GM08714 (cell line): ENCODE measurements around the gene KSR2.

Experiments
- H3K4me3 ChIP-seq: fragments of 200-500 bp; sonication (Bioruptor generic); 2 replicates; pipeline ENCODE4 v1.5.1; 2014; ENCODE audit warnings: mild to moderate bottlenecking, low read length, inconsistent platforms
- ZNF274 ChIP-seq: IDR thresholded peaks from 2 replicates; pipeline ENCODE4 v1.6.1; 2012; ENCODE audit warnings: mild to moderate bottlenecking, low read depth, low read length

KSR2 gene

DNA sequence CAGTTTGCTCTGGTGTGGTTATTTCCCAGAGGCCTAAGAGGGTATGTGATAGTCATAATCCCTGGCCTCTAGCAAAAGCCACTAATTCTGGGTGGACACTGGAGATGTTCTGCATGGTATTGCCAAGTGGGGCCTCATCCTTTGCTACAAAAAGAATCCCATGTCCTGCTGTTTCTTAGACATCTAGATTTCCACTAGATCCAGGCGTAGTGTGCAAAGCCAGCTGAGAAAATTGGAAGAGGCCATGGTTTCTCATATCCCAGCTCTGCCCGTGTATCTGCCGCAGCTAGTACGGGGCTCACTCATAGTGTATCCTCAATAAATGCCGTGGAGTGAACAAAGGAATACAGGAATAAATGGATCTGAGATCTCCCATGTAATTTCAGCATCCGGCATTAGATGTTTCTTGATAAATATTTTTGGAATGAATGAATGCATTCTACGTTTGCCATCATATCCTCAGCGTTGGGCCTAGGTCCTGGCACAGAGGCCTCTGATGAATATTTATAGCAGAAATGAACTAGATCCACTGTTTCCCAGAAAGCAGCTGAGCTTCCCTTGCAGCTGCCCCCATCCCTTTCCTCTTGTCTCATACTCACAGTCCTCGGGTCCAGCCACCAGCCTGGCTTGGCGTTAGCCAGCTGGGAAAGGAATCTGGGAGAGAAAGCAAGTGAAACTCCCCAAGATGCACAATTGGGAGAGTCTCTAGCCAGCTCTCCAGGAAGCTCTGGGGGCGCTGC, 531.1 kb downstream of the KSR2 start:
- no peak for TF ChIP-seq ZNF274
- H3K4me3 ChIP-seq, result no peak overlapping the region

- no peak for TF ChIP-seq ZNF274
- no peak overlapping the region for H3K4me3 ChIP-seq
These were observed 534.9 kb downstream of the KSR2 start for GRCh38 chr12:117433878-117434277.

GRCh38 chr12:117430246-117430645, 538.5 kb downstream of the KSR2 start:
- H3K4me3 ChIP-seq, result no peak overlapping the region
- TF ChIP-seq ZNF274, result no peak

GRCh38 chr12:117427211-117427610, 541.6 kb downstream of the KSR2 start:
- no peak overlapping the region for H3K4me3 ChIP-seq
- TF ChIP-seq ZNF274, result no peak

DNA sequence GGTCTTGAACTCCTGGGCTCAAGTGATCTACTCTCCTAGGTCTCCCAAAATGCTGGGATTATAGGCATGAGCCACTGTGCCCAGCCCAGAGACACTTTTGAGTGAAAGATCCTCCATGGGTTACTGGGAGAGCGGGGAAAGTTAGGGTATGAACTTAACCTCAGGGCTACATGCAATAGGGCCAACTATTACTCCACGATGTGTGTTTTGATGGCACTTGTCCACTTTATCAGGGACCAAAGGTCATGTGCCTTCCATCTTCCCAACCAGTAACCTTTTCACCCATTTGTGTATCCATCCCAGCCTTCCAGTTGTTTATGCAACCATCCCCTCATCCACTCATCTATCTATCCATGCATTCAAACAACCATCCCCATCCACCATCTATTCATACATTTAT, 546.8 kb downstream of the KSR2 start:
- no peak overlapping the region for H3K4me3 ChIP-seq
- no peak for TF ChIP-seq ZNF274

DNA sequence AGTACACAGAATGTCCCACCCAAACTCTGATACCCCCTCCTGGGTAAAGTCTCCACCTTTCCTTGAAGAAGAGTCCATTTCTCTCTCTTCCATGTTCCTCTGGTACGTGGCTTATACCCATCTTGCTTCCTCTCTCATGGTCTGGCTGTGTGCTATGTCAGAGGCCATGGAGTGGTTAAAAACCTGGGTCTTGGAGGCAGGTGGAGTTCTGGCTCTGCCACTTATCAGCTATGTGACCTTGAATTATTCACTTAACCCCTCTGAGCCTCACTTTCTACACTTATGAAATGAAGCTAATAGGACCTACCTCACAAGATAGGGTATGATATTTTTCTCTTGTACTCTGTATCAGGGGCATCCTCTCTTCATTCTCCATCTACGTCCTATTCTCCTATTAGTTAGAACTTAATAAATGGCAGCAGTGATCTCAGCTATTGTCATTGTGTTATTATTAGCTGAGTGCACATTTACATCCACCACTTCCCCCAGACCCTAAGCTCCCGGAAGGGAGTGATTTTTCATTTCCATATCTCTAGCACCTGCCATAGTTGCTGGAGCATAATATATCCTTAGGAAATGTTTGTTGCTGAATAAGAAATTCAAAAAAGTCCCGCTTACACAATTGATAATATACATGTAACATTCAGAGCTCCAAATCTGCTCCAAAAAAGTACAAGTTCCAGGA, 547.6 kb downstream of the KSR2 start:
- TF ChIP-seq ZNF274, result no peak
- H3K4me3 ChIP-seq, result no peak overlapping the region

DNA sequence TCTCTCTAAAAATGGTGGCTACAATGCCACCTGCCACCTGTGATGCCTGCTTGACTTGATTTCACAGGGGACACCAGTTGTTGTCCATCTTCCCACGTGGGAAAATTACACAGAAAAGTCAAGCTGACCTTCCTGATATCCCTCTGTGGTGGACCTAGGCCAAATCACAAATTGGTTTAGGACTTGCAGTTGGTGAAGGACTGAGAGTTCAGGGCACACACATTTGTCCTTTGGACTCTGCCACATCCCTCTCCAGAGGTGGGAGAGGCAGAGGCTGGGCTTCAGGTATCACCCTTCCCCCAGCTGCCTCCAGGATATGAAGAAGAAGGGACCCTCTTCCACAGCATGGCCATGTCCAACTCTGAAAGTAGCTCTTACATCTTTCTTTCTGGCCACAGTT, 551.8 kb downstream of the KSR2 start:
- no peak overlapping the region for H3K4me3 ChIP-seq
- no peak for TF ChIP-seq ZNF274

GRCh38 chr12:117412465-117413188, 556.2 kb downstream of the KSR2 start:
- no peak overlapping the region for H3K4me3 ChIP-seq
- TF ChIP-seq ZNF274, result no peak

GRCh38 chr12:117409286-117409685, 559.5 kb downstream of the KSR2 start:
- TF ChIP-seq ZNF274, result no peak
- H3K4me3 ChIP-seq, result no peak overlapping the region

DNA sequence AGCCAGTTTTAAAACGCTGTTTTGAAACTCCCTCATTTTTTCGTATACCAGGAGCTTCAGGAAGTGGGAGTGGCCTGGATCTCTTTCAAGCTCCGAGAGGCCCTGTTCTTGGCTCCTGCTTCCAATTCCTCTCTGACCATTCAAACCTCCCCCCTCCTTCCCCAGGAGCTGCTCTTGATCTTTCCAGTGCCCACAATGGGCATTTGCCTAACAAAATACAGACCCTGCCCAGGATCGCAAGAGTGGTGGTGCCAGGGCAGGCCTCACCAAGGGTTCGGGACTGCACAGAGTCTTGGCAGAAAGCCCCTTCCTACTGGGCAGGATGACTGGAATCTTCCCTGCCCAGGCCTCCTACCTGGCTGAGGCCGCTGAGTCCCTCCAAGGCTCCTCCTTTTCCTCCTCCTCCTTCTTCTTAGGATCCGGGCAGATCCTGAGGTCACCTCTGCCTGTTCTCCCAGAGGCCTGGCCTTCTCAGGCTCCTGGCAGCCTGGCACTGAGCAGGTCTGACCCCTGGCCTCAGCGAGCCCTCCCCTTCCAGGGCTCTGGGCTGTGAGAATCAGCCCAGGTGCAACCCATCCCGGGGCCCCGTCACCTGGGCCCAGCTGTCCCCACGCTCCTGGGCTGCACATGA, 560.5 kb downstream of the KSR2 start:
- H3K4me3 ChIP-seq, result no peak overlapping the region
- TF ChIP-seq ZNF274, result no peak

DNA sequence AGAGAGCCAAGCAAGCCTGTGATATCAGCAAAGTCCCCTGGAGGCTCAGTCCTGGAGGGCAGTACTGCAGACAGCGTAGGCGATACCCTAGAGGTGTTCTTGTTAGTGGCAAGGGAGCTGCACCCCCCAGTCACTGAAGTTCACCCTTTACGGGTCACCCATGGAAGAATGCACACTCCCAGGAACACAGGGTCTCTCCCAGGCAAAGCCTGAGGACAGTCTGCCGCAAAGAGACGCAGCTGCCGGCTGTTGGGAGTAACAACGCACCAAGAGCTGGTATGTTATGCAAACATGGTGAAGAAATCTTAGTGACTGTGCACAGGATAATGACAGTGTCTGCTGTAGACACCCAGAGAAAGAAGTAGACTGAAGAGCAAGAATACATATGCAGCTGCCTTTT, 563.9 kb downstream of the KSR2 start:
- H3K4me3 ChIP-seq, result no peak overlapping the region

GRCh38 chr12:117404203-117404853, 564.5 kb downstream of the KSR2 start:
- TF ChIP-seq ZNF274, result no peak
- H3K4me3 ChIP-seq, result no peak overlapping the region

More for the DNA sequence above, 563.9 kb downstream of the KSR2 start:
- TF ChIP-seq ZNF274, result no peak

DNA sequence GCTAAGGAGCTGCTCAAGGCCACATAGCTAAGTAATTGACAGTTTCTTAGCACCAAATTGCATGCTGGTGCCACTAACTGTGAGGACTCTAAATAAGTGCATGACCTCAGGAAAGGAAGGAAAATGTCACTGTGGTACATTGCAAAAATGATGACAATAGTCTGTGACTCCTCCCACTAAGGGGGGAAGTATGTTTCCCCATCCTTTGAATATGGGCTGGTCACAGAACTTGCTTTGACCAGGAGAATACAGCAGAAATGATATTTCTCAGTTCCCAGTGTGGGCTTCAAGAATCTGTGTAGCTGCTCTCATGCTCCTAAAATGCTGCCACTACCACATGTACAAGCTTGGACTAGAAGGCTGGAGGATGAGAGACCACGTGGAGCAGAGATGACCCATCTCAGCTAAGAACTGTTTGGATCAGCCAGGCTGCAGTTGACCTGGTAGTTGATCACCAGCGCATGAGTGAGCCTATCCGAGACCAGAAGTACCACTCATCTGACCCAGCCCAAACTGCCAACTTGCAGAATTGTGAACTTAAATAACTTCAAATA, 565.1 kb downstream of the KSR2 start:
- H3K4me3 ChIP-seq, result no peak overlapping the region
- TF ChIP-seq ZNF274, result no peak
